ENCODE results near the gene TTLL13. TPM values are rescaled to one million over a fixed set of nuclear protein-coding genes. Genes with fewer than 3 reads are reported as not detected.

The TTLL13 gene
- total and polyA plus RNA-seq, 2 of the 4 experiments (the other 2 are of a cell fraction): 0.10 TPM; not detected in 1

GRCh38 chr15:90264671-90265070 lies 15.3 kb downstream of the TTLL13 start:
- peak overlapping the region; percentile 90; the same call in 1 of the 2 replicates for H3K4me3 ChIP-seq (ENCODE audit: insufficient read depth, low read depth, low read length)
- peak overlapping the region; percentile 98 for H3K9ac ChIP-seq (ENCODE audit: low read depth, low read length)
- H4K5ac ChIP-seq (ENCODE audit: low read depth, low read length): peak overlapping the region; percentile 98
- H2BK120ac ChIP-seq (ENCODE audit: low read depth, low read length): no peak overlapping the region
- H4K8ac ChIP-seq (ENCODE audit: low read depth in 2 of 2, low read length in 2 of 2): peak overlapping the region; percentile 96 to 100
- ATAC-seq (ENCODE audit: low read depth) (no peak), DNase-seq (no peak)
- ChIA-PET CTCF (no interaction called here), POLR2A (ENCODE audit: unreplicated experiment) (no interaction called here)
- H3K36me3 ChIP-seq (ENCODE audit: control insufficient read depth, insufficient read depth, low read length): peaks cover 4% of the 10 kb centered on the region
- peak overlapping the region; percentile 97 for H2AFZ ChIP-seq (replicated peaks; ENCODE audit: low read length, poor library complexity)
- peak overlapping the region; percentile 96 for H3K14ac ChIP-seq (replicated peaks; ENCODE audit: low read depth, low read length)
- H4K91ac ChIP-seq (ENCODE audit: insufficient read depth, low read depth, low read length): peak overlapping the region; percentile 97
- H2BK5ac ChIP-seq (ENCODE audit: low read depth, low read length, poor library complexity, severe bottlenecking): peak overlapping the region; percentile 91
- H2BK15ac ChIP-seq (ENCODE audit: low read depth, low read length): no peak overlapping the region
- no TSS peak for BruUV-seq (replicated peaks)
- peaks cover 7% of the 10 kb centered on the region for H3K4me1 ChIP-seq (ENCODE audit: control insufficient read depth, insufficient read depth, low read length)
- dilution Hi-C loops (cut with HindIII; ENCODE audit: low sequenced_read_pairs, unreplicated experiment) (no loop called here), in situ Hi-C loops (cut with MboI; ENCODE audit: low sequenced_read_pairs) (no loop called here), intact Hi-C loops (cut with micrococcal nuclease) (no loop called here)
- peak overlapping the region; percentile 76 for H2AK5ac ChIP-seq (ENCODE audit: low read depth, low read length)
- peak overlapping the region; percentile 93 for H3K4me2 ChIP-seq (ENCODE audit: low read depth, low read length)
- 0 out of 2 replicates have a peak overlapping the region, but pooled peaks have one; percentile 20 for H2BK20ac ChIP-seq (ENCODE audit: low read depth, low read length)
- H3K4ac ChIP-seq (ENCODE audit: low read depth, low read length): peak overlapping the region; percentile 95
- H3K23ac ChIP-seq (ENCODE audit: low read depth, low read length): peak overlapping the region; percentile 92
- H3K56ac ChIP-seq (ENCODE audit: extremely low read depth, insufficient read depth, low read length): peak overlapping the region; percentile 99; the same call in 1 of the 2 replicates
- H3K27me3 ChIP-seq (ENCODE audit: control insufficient read depth, insufficient read depth, low read length): no peaks in the 10 kb centered on the region
- TF ChIP-seq FOS (IDR thresholded peaks at IDR 0.05; ENCODE audit: low read depth, low read length): no peak
- no peak for TF ChIP-seq CHD1 (IDR thresholded peaks at IDR 0.05; ENCODE audit: low read depth, low read length)
- 83% methylated on average over 1 of the region's 4 CpGs; no CpG with 5 or more reads in 1 of the 2 experiments for WGBS, 2 experiments (ENCODE audit: extremely low coverage in 2 of 2, insufficient read length in 1 of 2)
- peaks cover 28% of the 10 kb centered on the region; the same call in 1 of the 2 replicates for H4K20me1 ChIP-seq (ENCODE audit: insufficient read depth, low read length)
- peaks cover 12 to 51% of the 10 kb centered on the region in 2 experiments for H3K79me1 ChIP-seq (ENCODE audit: low read depth in 1 of 2, low read length in 2 of 2)
- H3K18ac ChIP-seq (ENCODE audit: low read depth, low read length): no peak overlapping the region
- H3K9me3 ChIP-seq (ENCODE audit: control insufficient read depth, insufficient read depth, low read length): no peaks in the 10 kb centered on the region
- peak overlapping the region; percentile 28; the same call in 1 of the 2 replicates for H3K27ac ChIP-seq (ENCODE audit: insufficient read depth, low read length)
- H2AK9ac ChIP-seq (replicated peaks; ENCODE audit: low read depth, low read length, poor library complexity): peak overlapping the region; percentile 96
- peaks cover 10% of the 10 kb centered on the region for H3K9me1 ChIP-seq (ENCODE audit: insufficient read depth, low read length)

All from IMR-90 (cell line).